Measurements from ENCODE around the gene GDI1. TPM values are rescaled to one million over a fixed set of nuclear protein-coding genes. Genes with fewer than 3 reads are reported as not detected.

GDI1 gene
- total and polyA plus RNA-seq, 9 of the 15 experiments (the other 6 are each of a cell fraction or from before 2014, with no cell fraction given), result 0.97 to 82.6 (median 37.5) TPM

DNA sequence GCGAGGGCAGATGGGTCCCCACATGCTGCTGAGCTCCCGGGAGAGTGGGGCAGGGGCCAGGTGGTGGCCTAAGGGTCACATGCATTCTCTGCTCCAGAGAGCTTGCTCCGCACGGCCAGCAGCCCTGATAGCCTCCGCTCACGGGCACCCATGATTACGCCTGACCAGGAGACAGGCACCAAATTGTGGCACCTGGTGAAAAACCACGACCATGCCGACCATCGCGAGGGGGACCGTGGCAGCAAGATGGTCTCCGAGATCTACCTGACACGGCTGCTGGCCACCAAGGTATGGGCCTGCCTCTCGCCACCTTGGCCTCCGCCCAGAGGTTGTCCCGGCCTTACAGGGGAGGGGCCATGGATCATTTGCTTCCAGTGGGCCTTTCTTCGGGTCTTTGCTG is 32.9 kb downstream of the GDI1 start (continued):
- TF ChIP-seq CHD7 (IDR thresholded peaks at IDR 0.05; ENCODE audit: low read depth, low read length) (no peak), SP2 (IDR thresholded peaks at IDR 0.05; ENCODE audit: extremely low read depth, low read depth, low read length, poor library complexity, severe bottlenecking) (no peak), MCM7 (IDR thresholded peaks at IDR 0.05) (no peak), POLR3A (IDR thresholded peaks at IDR 0.05; ENCODE audit: borderline replicate concordance, extremely low read depth, insufficient read depth, insufficient read length) (no peak), NFXL1 (CRISPR knock-in tag; IDR thresholded peaks at IDR 0.05) (no peak), CREB1 (IDR thresholded peaks at IDR 0.05) (no peak), CREB1 (CRISPR knock-in tag; IDR thresholded peaks at IDR 0.05) (no peak), IRF2 (CRISPR knock-in tag; IDR thresholded peaks at IDR 0.05) (no peak), JUND (IDR thresholded peaks at IDR 0.05; ENCODE audit: borderline replicate concordance, low read depth, low read length) (no peak), JUND (tag; IDR thresholded peaks at IDR 0.05; ENCODE audit: borderline replicate concordance, low read depth, low read length) (no peak), ZNF184 (CRISPR knock-in tag; IDR thresholded peaks at IDR 0.05) (no peak), DMBX1 (CRISPR knock-in tag; IDR thresholded peaks at IDR 0.05; ENCODE audit: borderline replicate concordance) (no peak)
